GM23338 (cell line): ENCODE results near the gene IL21R. TPM values are rescaled to one million over a fixed set of nuclear protein-coding genes. Genes with fewer than 3 reads are reported as not detected.

ENCODE experiments used
- ATAC-seq: fragments of 200-7000 bp; cut with Tn5 transposase; 3 replicates; pipeline ENCODE4 v1.9.1; 2020
- DNase-seq: peaks from one replicate; pipeline ENCODE4 v3.0.0-alpha.2; 2015; ENCODE audit warnings: low spot score
- H2AFZ ChIP-seq: fragments of 200-600 bp; sonication (generic); 2 replicates; pipeline ENCODE4 v1.8.0; 2016; ENCODE audit warnings: antibody characterized with exemption, mild to moderate bottlenecking, moderate library complexity
- H3F3A ChIP-seq: fragments of 200-600 bp; sonication (generic); replicated peaks from 2 replicates; pipeline ENCODE4 v1.8.0; 2017; ENCODE audit warnings: antibody characterized with exemption, mixed run types, low read depth
- H3K27ac ChIP-seq: fragments of 200-600 bp; sonication (generic); 2 replicates; pipeline ENCODE4 v1.6.1; 2016; ENCODE audit warnings: low read depth
- H3K27me3 ChIP-seq: fragments of 200-600 bp; sonication (generic); 2 replicates; pipeline ENCODE4 v1.8.0; 2016; ENCODE audit warnings: mild to moderate bottlenecking, mixed run types, moderate library complexity; ENCODE audit not compliant: insufficient read depth
- H3K36me3 ChIP-seq: fragments of 200-600 bp; sonication (generic); 2 replicates; pipeline ENCODE4 v1.8.0; 2016; ENCODE audit warnings: mild to moderate bottlenecking; ENCODE audit not compliant: insufficient read depth
- H3K4me1 ChIP-seq: fragments of 200-600 bp; sonication (generic); 2 replicates; pipeline ENCODE4 v1.8.0; 2016; ENCODE audit warnings: mild to moderate bottlenecking, moderate library complexity; ENCODE audit not compliant: insufficient read depth
- H3K4me2 ChIP-seq: fragments of 200-600 bp; sonication (generic); 2 replicates; pipeline ENCODE4 v1.7.1; 2017; ENCODE audit warnings: mixed run types
- H3K4me3 ChIP-seq: fragments of 200-600 bp; sonication (generic); 2 replicates; pipeline ENCODE4 v1.6.1; 2016; ENCODE audit warnings: mixed run types
- H3K79me2 ChIP-seq: fragments of 200-600 bp; sonication (generic); replicated peaks from 2 replicates; pipeline ENCODE4 v1.8.0; 2017; ENCODE audit warnings: mild to moderate bottlenecking; ENCODE audit not compliant: insufficient read depth
- H3K9me2 ChIP-seq: fragments of 200-600 bp; sonication (generic); 2 replicates; pipeline ENCODE4 v1.8.0; 2017; ENCODE audit not compliant: insufficient read depth
- H4K20me1 ChIP-seq: fragments of 200-600 bp; sonication (generic); replicated peaks from 2 replicates; pipeline ENCODE4 v1.8.0; 2017; ENCODE audit warnings: mild to moderate bottlenecking; ENCODE audit not compliant: insufficient read depth
- H3K27ac Mint-ChIP-seq: 2 replicates; pipeline ENCODE4 v1.8.0; 2020; ENCODE audit warnings: inconsistent platforms, mild to moderate bottlenecking, moderate library complexity, mixed read lengths
- H3K27me3 Mint-ChIP-seq: 3 replicates; pipeline ENCODE4 v1.8.0; 2022; ENCODE audit warnings: low read depth, mild to moderate bottlenecking, moderate library complexity, mixed read lengths, inconsistent platforms; ENCODE audit not compliant: insufficient read depth, poor library complexity
- H3K36me3 Mint-ChIP-seq: 3 replicates; pipeline ENCODE4 v1.8.0; 2021; ENCODE audit warnings: low read depth, mild to moderate bottlenecking, inconsistent platforms, moderate library complexity, mixed read lengths
- H3K4me1 Mint-ChIP-seq: 3 replicates; pipeline ENCODE4 v1.8.0; 2020; ENCODE audit warnings: mild to moderate bottlenecking, inconsistent platforms, mixed read lengths
- H3K4me3 Mint-ChIP-seq: 3 replicates; pipeline ENCODE4 v1.8.0; 2021; ENCODE audit warnings: moderate library complexity, mild to moderate bottlenecking, inconsistent platforms, mixed read lengths
- H3K9me3 Mint-ChIP-seq: 3 replicates; pipeline ENCODE4 v1.8.0; 2020; ENCODE audit warnings: moderate library complexity, mild to moderate bottlenecking, inconsistent platforms, mixed read lengths
- CREB1 ChIP-seq: fragments of 250-450 bp; sonication (Bioruptor Pico); IDR thresholded peaks from 2 replicates; pipeline ENCODE4 v1.5.0; 2020; ENCODE audit warnings: low read depth, mild to moderate bottlenecking, moderate library complexity
- EZH2 ChIP-seq: fragments of 200-600 bp; sonication (generic); IDR thresholded peaks from one replicate; pipeline ENCODE4 v1.8.0; 2017; ENCODE audit warnings: antibody characterized with exemption, mild to moderate bottlenecking, low read depth; ENCODE audit not compliant: unreplicated experiment
- EZH2phosphoT487 ChIP-seq: fragments of 200-600 bp; sonication (generic); IDR thresholded peaks from one replicate; pipeline ENCODE4 v1.8.1; 2018; ENCODE audit warnings: antibody characterized with exemption; ENCODE audit not compliant: unreplicated experiment
- JUNB ChIP-seq: IDR thresholded peaks from one replicate; pipeline ENCODE4 v1.6.1; 2016; ENCODE audit warnings: antibody characterized with exemption; ENCODE audit not compliant: unreplicated experiment
- NANOG ChIP-seq: IDR thresholded peaks from 2 replicates; pipeline ENCODE4 v1.6.1; 2016; ENCODE audit warnings: antibody characterized with exemption, borderline replicate concordance
- POLR2AphosphoS5 ChIP-seq: IDR thresholded peaks from 2 replicates; pipeline ENCODE4 v1.6.1; 2016; ENCODE audit warnings: antibody characterized with exemption, low read depth
- STAT1 ChIP-seq: IDR thresholded peaks from one replicate; pipeline ENCODE4 v1.6.1; 2016; ENCODE audit warnings: antibody characterized with exemption; ENCODE audit not compliant: unreplicated experiment
- ZNF114 ChIP-seq: fragments of 250-450 bp; sonication (Bioruptor Pico); IDR thresholded peaks from 2 replicates; pipeline ENCODE4 v1.5.0; 2020; ENCODE audit warnings: mild to moderate bottlenecking, moderate library complexity
- ZNF331 ChIP-seq: fragments of 250-450 bp; sonication (Bioruptor Pico); IDR thresholded peaks from 2 replicates; pipeline ENCODE4 v1.5.0; 2020; ENCODE audit warnings: low read depth, mild to moderate bottlenecking, moderate library complexity
- polyA plus RNA-seq: library from polyadenylated mRNA; unstranded; fragments of >200 nt; fragmentation: Nextera tagmentation; extraction: Ambion mirVana; gene quantifications from 2 replicates; pipeline ENCODE4 v1.2.1, GENCODE V29; 2016
- total RNA-seq: library from RNA; depleted of rRNA; stranded (reverse); fragments of >200 nt; shearing (Covaris generic); gene quantifications from 2 replicates; pipeline ENCODE4 v1.2.3, GENCODE V29; 2014
- TF ChIP-seq, protein P1 (sequence below): fragments of 250-450 bp; sonication (Bioruptor Pico); IDR thresholded peaks from 2 replicates; pipeline ENCODE4 v1.5.0; 2020; ENCODE audit warnings: mild to moderate bottlenecking, moderate library complexity
- TF ChIP-seq, protein P2 (sequence below): IDR thresholded peaks from one replicate; pipeline ENCODE4 v1.6.1; 2018; ENCODE audit warnings: antibody characterized with exemption; ENCODE audit not compliant: unreplicated experiment
- TF ChIP-seq, protein P3 (sequence below): IDR thresholded peaks from 2 replicates; pipeline ENCODE4 v1.6.1; 2016; ENCODE audit warnings: antibody characterized with exemption
- TF ChIP-seq, protein P4 (sequence below), 2 experiments: fragments of 200-600 bp in 1 of 2; sonication (generic) in 1 of 2; conservative IDR thresholded peaks; 2 replicates each; pipeline versions ENCODE4 v1.5.1 to v1.6.1; 2016 to 2017; ENCODE audit warnings: antibody characterized with exemption in 2 of 2, low read depth in 2 of 2, mild to moderate bottlenecking in 2 of 2, moderate library complexity in 1 of 2

Gene IL21R
- total and polyA plus RNA-seq, 2 experiments from 2014 or later = 0.42 to 2.6 TPM

DNA sequence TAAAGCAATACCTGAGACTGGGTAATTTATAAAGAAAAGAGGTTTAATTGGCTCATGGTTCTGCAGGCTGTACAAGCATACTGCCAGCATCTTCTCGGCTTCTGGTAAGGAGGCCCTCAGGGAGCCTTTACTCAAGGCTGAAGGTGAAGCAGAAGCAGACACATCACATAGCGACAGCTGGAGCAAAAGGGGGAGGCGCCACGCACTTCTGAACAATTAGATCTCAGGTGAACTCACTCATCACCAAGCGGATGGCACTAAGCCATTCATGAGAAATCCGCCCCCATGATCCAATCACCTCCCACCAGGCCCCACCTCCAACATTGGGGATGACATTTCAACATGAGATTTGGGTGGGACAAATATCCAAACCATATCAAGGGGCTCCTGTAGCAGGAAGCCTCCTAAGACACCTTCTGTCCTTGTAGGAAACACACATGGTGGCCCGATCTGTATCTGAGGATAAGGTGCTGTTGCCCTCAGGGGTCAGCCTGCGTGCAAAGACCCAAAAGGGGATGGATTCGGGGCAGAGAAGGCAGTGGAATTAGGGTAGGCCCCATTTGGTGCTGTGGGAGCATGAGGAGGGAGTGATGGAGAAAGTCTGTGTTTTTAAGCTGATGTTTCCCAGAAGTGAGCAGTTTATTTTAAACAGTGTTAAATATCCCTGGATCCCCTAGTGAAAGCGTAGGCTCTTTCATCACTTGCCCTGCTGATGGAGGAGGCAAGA lies 23.0 kb downstream of the IL21R start:
- ATAC-seq (no peak), DNase-seq (no peak)
- Mint-ChIP-seq H3K27ac (no peak overlapping the region), H3K4me3 (no peak overlapping the region), H3K9me3 (peaks cover 40% of the 10 kb centered on the region), H3K36me3 (peaks cover 6% of the 10 kb centered on the region; the same call in 1 of the 3 replicates), H3K27me3 (peaks cover 8% of the 10 kb centered on the region), H3K4me1 (no peaks in the 10 kb centered on the region)
- H3F3A ChIP-seq = no peaks in the 10 kb centered on the region
- no peak overlapping the region for H3K4me3 ChIP-seq
- TF ChIP-seq EZH2 (no peak), NANOG (no peak), ZNF331 (no peak), STAT1 (no peak), CREB1 (CRISPR knock-in tag) (no peak), EZH2phosphoT487 (no peak), JUNB (no peak), ZNF114 (CRISPR knock-in tag) (no peak), POLR2AphosphoS5 (no peak)
- TF ChIP-seq, protein P1, sequence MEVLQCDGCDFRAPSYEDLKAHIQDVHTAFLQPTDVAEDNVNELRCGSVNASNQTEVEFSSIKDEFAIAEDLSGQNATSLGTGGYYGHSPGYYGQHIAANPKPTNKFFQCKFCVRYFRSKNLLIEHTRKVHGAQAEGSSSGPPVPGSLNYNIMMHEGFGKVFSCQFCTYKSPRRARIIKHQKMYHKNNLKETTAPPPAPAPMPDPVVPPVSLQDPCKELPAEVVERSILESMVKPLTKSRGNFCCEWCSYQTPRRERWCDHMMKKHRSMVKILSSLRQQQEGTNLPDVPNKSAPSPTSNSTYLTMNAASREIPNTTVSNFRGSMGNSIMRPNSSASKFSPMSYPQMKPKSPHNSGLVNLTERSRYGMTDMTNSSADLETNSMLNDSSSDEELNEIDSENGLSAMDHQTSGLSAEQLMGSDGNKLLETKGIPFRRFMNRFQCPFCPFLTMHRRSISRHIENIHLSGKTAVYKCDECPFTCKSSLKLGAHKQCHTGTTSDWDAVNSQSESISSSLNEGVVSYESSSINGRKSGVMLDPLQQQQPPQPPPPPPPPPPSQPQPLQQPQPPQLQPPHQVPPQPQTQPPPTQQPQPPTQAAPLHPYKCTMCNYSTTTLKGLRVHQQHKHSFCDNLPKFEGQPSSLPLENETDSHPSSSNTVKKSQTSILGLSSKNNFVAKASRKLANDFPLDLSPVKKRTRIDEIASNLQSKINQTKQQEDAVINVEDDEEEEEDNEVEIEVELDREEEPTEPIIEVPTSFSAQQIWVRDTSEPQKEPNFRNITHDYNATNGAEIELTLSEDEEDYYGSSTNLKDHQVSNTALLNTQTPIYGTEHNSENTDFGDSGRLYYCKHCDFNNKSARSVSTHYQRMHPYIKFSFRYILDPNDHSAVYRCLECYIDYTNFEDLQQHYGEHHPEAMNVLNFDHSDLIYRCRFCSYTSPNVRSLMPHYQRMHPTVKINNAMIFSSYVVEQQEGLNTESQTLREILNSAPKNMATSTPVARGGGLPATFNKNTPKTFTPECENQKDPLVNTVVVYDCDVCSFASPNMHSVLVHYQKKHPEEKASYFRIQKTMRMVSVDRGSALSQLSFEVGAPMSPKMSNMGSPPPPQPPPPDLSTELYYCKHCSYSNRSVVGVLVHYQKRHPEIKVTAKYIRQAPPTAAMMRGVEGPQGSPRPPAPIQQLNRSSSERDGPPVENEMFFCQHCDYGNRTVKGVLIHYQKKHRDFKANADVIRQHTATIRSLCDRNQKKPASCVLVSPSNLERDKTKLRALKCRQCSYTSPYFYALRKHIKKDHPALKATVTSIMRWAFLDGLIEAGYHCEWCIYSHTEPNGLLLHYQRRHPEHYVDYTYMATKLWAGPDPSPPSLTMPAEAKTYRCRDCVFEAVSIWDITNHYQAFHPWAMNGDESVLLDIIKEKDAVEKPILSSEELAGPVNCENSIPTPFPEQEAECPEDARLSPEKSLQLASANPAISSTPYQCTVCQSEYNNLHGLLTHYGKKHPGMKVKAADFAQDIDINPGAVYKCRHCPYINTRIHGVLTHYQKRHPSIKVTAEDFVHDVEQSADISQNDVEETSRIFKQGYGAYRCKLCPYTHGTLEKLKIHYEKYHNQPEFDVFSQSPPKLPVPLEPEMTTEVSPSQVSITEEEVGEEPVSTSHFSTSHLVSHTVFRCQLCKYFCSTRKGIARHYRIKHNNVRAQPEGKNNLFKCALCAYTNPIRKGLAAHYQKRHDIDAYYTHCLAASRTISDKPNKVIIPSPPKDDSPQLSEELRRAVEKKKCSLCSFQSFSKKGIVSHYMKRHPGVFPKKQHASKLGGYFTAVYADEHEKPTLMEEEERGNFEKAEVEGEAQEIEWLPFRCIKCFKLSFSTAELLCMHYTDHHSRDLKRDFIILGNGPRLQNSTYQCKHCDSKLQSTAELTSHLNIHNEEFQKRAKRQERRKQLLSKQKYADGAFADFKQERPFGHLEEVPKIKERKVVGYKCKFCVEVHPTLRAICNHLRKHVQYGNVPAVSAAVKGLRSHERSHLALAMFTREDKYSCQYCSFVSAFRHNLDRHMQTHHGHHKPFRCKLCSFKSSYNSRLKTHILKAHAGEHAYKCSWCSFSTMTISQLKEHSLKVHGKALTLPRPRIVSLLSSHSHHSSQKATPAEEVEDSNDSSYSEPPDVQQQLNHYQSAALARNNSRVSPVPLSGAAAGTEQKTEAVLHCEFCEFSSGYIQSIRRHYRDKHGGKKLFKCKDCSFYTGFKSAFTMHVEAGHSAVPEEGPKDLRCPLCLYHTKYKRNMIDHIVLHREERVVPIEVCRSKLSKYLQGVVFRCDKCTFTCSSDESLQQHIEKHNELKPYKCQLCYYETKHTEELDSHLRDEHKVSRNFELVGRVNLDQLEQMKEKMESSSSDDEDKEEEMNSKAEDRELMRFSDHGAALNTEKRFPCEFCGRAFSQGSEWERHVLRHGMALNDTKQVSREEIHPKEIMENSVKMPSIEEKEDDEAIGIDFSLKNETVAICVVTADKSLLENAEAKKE (CRISPR knock-in tag) = no peak
- TF ChIP-seq, protein P2, sequence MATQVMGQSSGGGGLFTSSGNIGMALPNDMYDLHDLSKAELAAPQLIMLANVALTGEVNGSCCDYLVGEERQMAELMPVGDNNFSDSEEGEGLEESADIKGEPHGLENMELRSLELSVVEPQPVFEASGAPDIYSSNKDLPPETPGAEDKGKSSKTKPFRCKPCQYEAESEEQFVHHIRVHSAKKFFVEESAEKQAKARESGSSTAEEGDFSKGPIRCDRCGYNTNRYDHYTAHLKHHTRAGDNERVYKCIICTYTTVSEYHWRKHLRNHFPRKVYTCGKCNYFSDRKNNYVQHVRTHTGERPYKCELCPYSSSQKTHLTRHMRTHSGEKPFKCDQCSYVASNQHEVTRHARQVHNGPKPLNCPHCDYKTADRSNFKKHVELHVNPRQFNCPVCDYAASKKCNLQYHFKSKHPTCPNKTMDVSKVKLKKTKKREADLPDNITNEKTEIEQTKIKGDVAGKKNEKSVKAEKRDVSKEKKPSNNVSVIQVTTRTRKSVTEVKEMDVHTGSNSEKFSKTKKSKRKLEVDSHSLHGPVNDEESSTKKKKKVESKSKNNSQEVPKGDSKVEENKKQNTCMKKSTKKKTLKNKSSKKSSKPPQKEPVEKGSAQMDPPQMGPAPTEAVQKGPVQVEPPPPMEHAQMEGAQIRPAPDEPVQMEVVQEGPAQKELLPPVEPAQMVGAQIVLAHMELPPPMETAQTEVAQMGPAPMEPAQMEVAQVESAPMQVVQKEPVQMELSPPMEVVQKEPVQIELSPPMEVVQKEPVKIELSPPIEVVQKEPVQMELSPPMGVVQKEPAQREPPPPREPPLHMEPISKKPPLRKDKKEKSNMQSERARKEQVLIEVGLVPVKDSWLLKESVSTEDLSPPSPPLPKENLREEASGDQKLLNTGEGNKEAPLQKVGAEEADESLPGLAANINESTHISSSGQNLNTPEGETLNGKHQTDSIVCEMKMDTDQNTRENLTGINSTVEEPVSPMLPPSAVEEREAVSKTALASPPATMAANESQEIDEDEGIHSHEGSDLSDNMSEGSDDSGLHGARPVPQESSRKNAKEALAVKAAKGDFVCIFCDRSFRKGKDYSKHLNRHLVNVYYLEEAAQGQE = no peak
- TF ChIP-seq, protein P3, sequence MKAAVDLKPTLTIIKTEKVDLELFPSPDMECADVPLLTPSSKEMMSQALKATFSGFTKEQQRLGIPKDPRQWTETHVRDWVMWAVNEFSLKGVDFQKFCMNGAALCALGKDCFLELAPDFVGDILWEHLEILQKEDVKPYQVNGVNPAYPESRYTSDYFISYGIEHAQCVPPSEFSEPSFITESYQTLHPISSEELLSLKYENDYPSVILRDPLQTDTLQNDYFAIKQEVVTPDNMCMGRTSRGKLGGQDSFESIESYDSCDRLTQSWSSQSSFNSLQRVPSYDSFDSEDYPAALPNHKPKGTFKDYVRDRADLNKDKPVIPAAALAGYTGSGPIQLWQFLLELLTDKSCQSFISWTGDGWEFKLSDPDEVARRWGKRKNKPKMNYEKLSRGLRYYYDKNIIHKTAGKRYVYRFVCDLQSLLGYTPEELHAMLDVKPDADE = no peak
- TF ChIP-seq, protein P4, sequence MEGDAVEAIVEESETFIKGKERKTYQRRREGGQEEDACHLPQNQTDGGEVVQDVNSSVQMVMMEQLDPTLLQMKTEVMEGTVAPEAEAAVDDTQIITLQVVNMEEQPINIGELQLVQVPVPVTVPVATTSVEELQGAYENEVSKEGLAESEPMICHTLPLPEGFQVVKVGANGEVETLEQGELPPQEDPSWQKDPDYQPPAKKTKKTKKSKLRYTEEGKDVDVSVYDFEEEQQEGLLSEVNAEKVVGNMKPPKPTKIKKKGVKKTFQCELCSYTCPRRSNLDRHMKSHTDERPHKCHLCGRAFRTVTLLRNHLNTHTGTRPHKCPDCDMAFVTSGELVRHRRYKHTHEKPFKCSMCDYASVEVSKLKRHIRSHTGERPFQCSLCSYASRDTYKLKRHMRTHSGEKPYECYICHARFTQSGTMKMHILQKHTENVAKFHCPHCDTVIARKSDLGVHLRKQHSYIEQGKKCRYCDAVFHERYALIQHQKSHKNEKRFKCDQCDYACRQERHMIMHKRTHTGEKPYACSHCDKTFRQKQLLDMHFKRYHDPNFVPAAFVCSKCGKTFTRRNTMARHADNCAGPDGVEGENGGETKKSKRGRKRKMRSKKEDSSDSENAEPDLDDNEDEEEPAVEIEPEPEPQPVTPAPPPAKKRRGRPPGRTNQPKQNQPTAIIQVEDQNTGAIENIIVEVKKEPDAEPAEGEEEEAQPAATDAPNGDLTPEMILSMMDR (conservative IDR thresholded peaks at IDR 0.05; ENCODE audit: low read depth in 2 of 2) = no peak
- no peak overlapping the region for H3K27ac ChIP-seq
- H2AFZ ChIP-seq = no peak overlapping the region
- H3K4me2 ChIP-seq = no peak overlapping the region
- no peaks in the 10 kb centered on the region for H3K27me3 ChIP-seq
- no peaks in the 10 kb centered on the region for H4K20me1 ChIP-seq
- no peaks in the 10 kb centered on the region for H3K79me2 ChIP-seq
- no peaks in the 10 kb centered on the region for H3K4me1 ChIP-seq
- H3K9me2 ChIP-seq = no peaks in the 10 kb centered on the region
- no peaks in the 10 kb centered on the region for H3K36me3 ChIP-seq
